ENCODE data around the gene DEPP1. TPM values are rescaled to one million over a fixed set of nuclear protein-coding genes. Genes with fewer than 3 reads are reported as not detected.

Gene DEPP1
- total and polyA plus RNA-seq, 2 of the 13 experiments (the other 11 are each of a cell fraction or from before 2014, with no cell fraction given), result 14.8 to 270 TPM

DNA sequence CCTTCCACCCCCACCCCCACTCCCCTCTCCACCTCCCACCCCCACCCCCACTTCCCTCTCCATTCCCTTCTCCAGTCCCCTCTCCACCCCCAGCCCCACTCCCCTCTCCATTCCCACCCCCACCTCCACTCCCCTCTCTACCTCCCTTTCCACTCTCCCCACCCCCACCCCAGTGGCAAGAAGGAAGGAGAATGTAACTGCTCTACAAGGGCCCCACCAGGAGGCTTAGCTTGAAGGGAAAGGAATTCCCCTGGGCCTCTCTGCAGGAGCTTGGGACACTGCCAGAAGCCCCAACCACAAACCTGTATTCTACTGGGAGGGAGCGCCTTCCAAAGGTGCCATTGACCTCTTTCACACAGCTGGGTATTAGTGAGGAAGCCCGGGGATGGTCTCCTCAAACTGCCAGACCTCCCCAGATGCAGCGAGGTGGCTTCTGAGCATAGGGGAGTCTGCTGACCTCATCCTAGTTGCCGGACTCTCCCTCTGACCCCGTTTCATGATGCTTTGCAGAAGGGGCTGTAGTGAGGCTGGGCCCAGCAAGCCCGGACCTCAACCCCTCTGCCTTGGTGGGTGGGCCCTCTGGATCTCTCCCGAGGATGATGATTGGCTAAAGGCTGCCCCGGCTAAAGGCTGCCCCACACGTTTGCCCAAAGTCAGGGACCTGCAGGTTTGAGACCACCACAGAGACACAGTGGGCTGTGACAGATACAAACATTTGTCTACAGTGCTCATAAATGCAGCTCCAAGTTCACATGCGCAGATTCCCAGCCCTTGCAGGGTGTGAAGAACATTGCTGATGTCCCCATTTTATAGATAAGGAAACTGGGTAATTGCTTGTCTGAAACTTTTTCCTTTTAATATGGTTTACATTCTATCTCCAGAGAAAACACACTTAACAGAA lies 2.9 kb downstream of the DEPP1 start (continued):
- TF ChIP-seq, protein P1, sequence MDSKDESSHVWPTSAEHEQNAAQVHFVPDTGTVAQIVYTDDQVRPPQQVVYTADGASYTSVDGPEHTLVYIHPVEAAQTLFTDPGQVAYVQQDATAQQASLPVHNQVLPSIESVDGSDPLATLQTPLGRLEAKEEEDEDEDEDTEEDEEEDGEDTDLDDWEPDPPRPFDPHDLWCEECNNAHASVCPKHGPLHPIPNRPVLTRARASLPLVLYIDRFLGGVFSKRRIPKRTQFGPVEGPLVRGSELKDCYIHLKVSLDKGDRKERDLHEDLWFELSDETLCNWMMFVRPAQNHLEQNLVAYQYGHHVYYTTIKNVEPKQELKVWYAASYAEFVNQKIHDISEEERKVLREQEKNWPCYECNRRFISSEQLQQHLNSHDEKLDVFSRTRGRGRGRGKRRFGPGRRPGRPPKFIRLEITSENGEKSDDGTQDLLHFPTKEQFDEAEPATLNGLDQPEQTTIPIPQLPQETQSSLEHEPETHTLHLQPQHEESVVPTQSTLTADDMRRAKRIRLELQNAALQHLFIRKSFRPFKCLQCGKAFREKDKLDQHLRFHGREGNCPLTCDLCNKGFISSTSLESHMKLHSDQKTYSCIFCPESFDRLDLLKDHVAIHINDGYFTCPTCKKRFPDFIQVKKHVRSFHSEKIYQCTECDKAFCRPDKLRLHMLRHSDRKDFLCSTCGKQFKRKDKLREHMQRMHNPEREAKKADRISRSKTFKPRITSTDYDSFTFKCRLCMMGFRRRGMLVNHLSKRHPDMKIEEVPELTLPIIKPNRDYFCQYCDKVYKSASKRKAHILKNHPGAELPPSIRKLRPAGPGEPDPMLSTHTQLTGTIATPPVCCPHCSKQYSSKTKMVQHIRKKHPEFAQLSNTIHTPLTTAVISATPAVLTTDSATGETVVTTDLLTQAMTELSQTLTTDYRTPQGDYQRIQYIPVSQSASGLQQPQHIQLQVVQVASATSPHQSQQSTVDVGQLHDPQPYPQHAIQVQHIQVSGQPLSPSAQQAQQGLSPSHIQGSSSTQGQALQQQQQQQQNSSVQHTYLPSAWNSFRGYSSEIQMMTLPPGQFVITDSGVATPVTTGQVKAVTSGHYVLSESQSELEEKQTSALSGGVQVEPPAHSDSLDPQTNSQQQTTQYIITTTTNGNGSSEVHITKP (CRISPR knock-in tag; IDR thresholded peaks at IDR 0.05; ENCODE audit: low read depth), result no peak
- 0 out of 2 replicates have a peak, but pooled peaks have one; percentile 25 for TF ChIP-seq ZNF251 (CRISPR knock-in tag; IDR thresholded peaks at IDR 0.05)
- TF ChIP-seq NR2F6 (IDR thresholded peaks at IDR 0.05), result no peak
- TF ChIP-seq NR2F6 (CRISPR knock-in tag; IDR thresholded peaks at IDR 0.05), result peak; percentile 50; the same call in 1 of the 2 replicates
- no peak; the same call in 1 of the 2 replicates for TF ChIP-seq PHF20 (CRISPR knock-in tag; IDR thresholded peaks at IDR 0.05)
- TF ChIP-seq, protein P2, sequence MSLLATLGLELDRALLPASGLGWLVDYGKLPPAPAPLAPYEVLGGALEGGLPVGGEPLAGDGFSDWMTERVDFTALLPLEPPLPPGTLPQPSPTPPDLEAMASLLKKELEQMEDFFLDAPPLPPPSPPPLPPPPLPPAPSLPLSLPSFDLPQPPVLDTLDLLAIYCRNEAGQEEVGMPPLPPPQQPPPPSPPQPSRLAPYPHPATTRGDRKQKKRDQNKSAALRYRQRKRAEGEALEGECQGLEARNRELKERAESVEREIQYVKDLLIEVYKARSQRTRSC (CRISPR knock-in tag; IDR thresholded peaks at IDR 0.05; ENCODE audit: low read depth), result 0 out of 2 replicates have a peak, but pooled peaks have one; percentile 57
- peak; percentile 92 for TF ChIP-seq ZNF326 (CRISPR knock-in tag; IDR thresholded peaks at IDR 0.05; ENCODE audit: borderline replicate concordance)
- TF ChIP-seq ZMYM4 (CRISPR knock-in tag; IDR thresholded peaks at IDR 0.05), result 0 out of 2 replicates have a peak, but pooled peaks have one; percentile 7
- TF ChIP-seq, protein P3, sequence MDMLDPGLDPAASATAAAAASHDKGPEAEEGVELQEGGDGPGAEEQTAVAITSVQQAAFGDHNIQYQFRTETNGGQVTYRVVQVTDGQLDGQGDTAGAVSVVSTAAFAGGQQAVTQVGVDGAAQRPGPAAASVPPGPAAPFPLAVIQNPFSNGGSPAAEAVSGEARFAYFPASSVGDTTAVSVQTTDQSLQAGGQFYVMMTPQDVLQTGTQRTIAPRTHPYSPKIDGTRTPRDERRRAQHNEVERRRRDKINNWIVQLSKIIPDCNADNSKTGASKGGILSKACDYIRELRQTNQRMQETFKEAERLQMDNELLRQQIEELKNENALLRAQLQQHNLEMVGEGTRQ (IDR thresholded peaks at IDR 0.05; ENCODE audit: low read depth, low read length), result no peak
- TF ChIP-seq, protein P3 (CRISPR knock-in tag; IDR thresholded peaks at IDR 0.05; ENCODE audit: borderline replicate concordance), result no peak
- no peak for TF ChIP-seq HNF4G (IDR thresholded peaks at IDR 0.05; ENCODE audit: borderline replicate concordance, low read depth, low read length)
- TF ChIP-seq HNF4G (CRISPR knock-in tag; IDR thresholded peaks at IDR 0.05; ENCODE audit: borderline replicate concordance, low read depth), result 0 out of 2 replicates have a peak, but pooled peaks have one; percentile 4
- TF ChIP-seq, protein P4, sequence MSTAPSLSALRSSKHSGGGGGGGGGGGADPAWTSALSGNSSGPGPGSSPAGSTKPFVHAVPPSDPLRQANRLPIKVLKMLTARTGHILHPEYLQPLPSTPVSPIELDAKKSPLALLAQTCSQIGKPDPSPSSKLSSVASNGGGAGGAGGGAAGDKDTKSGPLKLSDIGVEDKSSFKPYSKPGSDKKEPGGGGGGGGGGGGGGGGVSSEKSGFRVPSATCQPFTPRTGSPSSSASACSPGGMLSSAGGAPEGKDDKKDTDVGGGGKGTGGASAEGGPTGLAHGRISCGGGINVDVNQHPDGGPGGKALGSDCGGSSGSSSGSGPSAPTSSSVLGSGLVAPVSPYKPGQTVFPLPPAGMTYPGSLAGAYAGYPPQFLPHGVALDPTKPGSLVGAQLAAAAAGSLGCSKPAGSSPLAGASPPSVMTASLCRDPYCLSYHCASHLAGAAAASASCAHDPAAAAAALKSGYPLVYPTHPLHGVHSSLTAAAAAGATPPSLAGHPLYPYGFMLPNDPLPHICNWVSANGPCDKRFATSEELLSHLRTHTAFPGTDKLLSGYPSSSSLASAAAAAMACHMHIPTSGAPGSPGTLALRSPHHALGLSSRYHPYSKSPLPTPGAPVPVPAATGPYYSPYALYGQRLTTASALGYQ (CRISPR knock-in tag; IDR thresholded peaks at IDR 0.05), result peak; percentile 58
- peak; percentile 75; the same call in 1 of the 2 replicates for TF ChIP-seq ZNF878 (CRISPR knock-in tag; IDR thresholded peaks at IDR 0.05)
- no peak for TF ChIP-seq ZBTB8A (CRISPR knock-in tag; IDR thresholded peaks at IDR 0.05; ENCODE audit: borderline replicate concordance, low read depth)
- TF ChIP-seq, protein P5, sequence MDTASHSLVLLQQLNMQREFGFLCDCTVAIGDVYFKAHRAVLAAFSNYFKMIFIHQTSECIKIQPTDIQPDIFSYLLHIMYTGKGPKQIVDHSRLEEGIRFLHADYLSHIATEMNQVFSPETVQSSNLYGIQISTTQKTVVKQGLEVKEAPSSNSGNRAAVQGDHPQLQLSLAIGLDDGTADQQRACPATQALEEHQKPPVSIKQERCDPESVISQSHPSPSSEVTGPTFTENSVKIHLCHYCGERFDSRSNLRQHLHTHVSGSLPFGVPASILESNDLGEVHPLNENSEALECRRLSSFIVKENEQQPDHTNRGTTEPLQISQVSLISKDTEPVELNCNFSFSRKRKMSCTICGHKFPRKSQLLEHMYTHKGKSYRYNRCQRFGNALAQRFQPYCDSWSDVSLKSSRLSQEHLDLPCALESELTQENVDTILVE (CRISPR knock-in tag; IDR thresholded peaks at IDR 0.05), result no peak; the same call in 1 of the 2 replicates
- TF ChIP-seq ZNF501 (CRISPR knock-in tag; IDR thresholded peaks at IDR 0.05), result peak; percentile 46; the same call in 1 of the 2 replicates
- TF ChIP-seq POLR2AphosphoS2 (IDR thresholded peaks at IDR 0.05; ENCODE audit: low read depth, low read length), result 0 out of 2 replicates have a peak, but pooled peaks have one; percentile 40
